Tongue (tissue), 2 donors: ENCODE measurements around the gene INHBC. TPM values are rescaled to one million over a fixed set of nuclear protein-coding genes. Genes with fewer than 3 reads are reported as not detected.

Experiments used
- DNase-seq: peaks from one replicate; pipeline ENCODE4 v3.0.0-alpha.2; 2015
- total RNA-seq: library from RNA; depleted of rRNA; stranded (reverse); fragments of >200 nt; gene quantifications from one replicate; pipeline ENCODE4 v1.2.3, GENCODE V29; 2014

The INHBC gene
- total RNA-seq, 1 donor from 2014 or later, result not detected

DNA sequence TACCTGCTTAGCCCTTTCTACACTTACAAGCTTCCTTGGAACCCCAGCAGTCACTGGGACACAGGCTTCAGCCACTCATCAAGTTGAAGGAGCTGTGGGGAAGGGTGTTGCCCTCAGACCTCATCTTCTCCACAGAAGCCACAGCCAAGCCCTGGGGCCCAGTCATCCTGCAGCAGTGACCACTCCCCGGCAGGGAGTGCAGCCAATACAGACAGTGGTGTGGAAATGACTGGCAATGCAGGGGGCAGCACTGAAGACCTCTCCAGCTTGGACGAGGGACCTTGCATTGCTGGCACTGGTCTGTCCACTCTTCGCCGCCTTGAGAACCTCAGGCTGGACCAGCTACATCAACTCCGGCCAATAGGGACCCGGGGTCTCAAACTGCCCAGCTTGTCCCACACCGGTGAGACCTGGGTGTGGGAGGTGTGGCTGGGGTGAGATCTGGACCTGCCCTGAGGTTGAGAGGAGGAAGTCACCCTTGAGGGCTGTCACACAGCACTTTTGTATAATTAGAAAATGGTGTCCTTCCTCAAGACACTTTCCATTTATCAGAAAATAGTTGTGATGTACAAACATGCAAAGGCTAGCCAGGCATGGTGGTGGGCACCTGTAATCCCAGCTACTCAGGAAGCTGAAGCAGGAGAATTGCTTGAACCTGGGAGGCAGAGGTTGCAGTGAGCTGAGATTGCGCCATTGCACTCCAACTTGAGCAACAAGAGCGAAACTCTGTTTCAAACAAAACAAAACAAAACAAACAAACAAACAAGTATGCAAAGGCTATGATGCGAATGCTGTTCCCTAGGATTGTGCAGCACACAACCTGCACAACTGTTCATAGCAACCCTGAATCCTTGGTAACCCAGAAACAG is 34.9 kb downstream of the INHBC start:
- no peak for DNase-seq

- no peak for DNase-seq
Measured at GRCh38 chr12:57470286-57470969, 35.8 kb downstream of the INHBC start.

GRCh38 chr12:57470970-57471656 is 36.5 kb downstream of the INHBC start:
- no peak for DNase-seq

DNA sequence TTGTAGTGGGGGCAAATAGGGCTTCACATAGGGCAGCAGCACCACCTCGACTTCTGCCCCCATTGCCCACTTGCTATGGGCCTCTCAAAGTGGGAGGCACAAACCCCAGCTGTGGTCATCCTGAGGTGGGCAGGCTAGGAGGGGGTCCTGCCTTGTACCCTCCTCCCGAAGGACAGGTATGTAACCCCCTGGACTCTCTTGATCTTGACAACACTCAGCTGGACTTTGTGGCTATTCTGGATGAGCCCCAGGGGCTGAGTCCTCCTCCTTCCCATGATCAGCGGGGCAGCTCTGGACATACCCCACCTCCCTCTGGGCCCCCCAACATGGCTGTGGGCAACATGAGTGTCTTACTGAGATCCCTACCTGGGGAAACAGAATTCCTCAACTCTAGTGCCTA is 37.1 kb downstream of the INHBC start:
- DNase-seq, result no peak

DNA sequence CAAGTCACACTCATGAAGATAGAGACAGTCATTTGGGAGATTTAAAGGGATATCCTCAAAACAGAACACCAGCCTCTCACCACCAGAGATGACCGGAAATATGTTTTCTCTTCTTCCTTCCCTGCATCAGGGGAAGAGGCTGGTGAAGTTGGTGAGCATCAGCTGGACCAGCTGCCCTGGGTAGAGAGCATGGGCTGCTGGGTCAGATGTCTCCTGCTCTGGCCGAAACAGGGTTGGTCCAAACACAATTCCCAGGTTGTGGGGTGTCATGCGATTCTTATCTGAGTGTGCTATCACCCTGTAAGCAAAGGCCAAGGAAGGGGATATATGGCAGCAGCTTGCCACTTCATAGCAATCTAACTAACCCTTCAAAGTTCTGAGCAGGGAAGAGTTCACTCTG is 37.8 kb downstream of the INHBC start:
- DNase-seq, result no peak

DNA sequence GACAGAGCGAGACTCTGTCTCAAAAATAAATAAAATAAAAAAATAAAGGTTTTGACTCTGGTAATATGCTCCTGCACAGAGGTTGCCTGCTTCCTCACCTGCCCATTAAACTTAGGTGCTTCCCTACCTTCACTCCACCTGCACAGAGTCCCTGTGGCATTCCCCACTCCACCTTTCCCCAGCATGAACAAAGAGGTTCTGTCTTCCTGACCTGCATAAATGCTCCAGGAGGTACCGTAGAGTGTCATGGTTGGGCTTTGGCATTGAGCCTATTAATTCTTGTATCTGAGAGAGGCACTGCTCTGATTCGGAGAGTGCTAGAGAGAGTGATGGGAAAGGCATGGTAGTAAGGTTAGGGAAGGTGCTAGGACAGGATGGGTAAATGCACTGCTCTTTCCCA is 38.8 kb downstream of the INHBC start:
- DNase-seq, result no peak

GRCh38 chr12:57473886-57474285 is 39.3 kb downstream of the INHBC start:
- DNase-seq, result no peak

DNA sequence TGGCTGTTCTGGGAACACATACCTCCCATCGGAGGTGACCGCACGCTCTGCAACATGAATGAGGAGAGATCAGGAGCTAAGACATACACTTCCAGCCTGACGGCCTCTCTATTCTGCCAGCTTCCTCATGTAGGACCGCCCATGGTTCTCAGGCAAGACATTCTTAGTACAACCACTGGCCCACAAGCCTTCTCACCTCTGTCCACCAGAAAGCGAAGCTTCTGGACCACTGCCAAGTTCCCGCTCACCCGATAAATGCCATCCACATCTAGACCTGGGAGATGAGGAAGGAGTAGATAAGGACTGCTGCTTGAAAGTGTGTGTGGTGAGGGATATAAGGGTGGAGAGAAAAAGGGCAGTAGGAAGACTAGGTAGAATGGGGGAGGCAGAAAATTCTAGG is 39.8 kb downstream of the INHBC start:
- no peak for DNase-seq

DNA sequence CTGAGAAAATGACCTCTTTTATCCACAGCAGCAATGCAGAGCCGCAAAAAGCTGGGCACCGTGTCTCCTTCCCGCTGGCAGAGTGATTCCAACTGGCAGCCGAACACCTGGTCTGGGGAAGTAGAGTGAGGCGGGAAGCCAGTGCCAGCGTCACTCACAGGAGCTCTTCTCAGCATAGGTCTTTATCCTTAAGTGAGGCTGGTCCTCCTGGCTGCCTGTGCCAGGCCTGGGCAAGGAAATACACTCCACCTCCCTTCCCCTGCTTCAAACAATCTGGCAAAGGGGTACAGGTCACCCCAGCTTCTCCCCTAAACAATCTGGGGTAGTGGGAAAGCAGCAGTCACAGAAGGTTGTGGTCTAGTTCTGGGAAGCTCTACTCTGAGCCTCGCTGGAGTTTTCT is 40.3 kb downstream of the INHBC start:
- DNase-seq, result no peak

DNA sequence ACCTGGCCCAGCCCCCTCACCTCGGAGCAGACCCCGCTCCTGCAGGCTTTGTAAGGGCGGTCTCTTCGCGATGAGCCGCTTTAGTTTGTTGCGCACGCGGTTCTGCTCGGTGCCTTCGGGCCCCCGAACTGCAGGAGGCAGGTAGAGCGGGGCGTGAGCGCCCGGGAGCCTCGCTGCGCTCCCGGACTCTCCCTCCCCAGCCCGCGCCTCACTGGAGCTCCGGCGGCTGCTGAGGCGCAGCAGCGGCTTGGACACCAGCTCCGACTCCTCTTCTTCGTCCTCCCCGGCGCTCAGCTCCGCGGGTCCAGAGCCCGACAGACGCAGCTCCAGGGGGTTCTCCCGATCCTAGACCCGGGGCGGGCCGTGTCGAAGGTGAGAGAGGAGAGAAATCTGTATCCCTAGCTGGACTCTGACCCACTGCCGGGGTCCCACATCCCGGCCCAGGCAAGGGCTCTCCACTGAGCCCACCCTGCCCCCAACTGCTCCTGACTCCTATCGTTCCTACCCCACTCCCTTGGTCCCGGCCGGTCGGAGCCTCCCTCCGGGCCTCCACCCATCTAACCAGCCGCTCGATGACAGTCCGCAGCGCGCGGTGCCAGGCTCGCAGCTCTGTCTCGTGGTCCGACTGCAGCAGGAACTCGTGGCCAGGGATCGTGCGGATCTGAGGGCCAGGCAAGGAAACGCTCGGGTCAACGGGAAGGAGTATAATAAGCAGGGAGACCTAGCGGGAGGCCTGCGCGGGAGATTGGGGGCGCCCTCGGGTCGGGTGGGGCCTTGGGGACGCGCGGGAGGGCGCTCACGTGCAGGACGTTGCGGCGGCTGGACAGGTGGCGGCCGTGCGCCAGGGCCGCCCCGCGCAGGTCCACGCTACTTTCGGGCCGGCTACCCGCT is 40.9 kb downstream of the INHBC start:
- no peak for DNase-seq

GRCh38 chr12:57476162-57476992 is 41.8 kb downstream of the INHBC start:
- DNase-seq, result no peak

- no peak for DNase-seq
Measured at GRCh38 chr12:57476993-57477709, 42.6 kb downstream of the INHBC start.

- no peak for DNase-seq
Measured at GRCh38 chr12:57477710-57478681, 43.4 kb downstream of the INHBC start.

DNA sequence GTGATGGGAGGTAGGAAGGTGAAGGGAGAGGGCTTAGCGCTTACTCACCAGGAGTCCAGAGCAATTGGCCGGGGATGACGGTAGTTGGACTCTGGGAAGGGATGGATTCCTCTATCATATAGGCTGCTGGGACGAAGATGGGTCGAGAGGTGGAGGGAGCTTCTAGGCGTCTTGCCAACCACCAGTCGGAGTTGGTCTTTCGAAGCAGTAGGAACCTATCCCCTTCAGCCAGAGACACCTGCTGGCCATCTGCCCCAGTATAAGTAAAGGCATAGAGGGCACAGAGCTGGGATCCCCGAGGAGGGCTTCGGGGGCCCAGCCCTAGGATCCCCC is 44.4 kb downstream of the INHBC start:
- DNase-seq, result no peak

DNA sequence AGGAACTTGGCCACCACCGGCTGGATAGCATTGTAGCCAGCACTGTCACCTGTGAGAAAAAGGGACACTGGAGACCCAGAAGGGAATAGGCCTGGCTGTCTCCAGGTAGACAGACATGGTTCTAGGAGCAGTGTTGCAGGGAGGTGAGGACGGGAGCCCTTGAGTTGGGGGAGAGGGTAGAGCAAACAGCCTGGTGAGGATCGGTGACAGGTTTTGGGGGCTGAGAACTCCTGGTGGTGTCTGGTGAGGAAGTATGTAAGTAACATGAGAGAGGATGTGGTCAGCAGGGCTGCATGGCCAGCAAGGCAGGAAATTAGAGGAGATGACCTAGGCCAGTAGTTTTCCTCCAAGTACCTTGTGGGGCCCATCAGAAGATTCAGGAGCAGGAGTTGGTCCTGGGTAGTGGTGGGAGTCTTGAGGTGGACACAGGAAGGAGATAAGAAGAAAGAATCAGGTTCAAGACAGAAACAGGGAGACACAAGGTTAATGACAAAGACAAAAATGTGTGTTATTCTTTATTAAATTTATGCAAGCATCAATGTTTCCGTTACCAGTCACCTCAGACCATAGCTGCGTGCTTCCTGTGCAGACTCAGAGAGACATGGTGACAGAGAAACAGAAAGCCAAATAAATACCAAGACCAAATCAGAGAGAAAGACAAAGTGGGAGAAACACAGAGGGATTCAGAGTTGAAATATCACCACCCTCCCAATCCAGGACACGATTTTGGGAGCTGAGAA is 45.0 kb downstream of the INHBC start, which contains the start of gene ARHGAP9:
Gene ARHGAP9 (minus strand): TSS at position 491 of the 740 bp plus-strand sequence. CDS start 460 bp downstream, at position 31.
- DNase-seq, result no peak

DNA sequence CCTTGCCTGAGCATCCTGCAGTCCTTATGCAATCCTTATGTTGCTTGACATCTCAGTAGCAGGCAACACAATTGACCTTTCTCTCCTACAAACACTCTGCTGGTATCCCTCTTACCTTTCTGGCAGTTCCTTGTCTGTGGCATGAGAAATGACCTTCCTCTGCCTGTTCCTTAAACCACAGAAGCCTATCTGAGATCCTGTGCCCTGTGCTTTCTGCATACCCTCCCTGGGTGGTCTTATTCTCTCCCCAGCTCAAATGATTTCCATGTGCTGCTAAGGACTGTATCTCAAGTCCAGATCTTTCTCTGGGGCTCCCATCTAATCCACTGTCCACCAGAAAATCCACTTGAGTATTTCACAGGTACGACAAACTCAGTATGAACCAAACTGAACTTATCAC is 47.1 kb downstream of the INHBC start:
- no peak for DNase-seq

DNA sequence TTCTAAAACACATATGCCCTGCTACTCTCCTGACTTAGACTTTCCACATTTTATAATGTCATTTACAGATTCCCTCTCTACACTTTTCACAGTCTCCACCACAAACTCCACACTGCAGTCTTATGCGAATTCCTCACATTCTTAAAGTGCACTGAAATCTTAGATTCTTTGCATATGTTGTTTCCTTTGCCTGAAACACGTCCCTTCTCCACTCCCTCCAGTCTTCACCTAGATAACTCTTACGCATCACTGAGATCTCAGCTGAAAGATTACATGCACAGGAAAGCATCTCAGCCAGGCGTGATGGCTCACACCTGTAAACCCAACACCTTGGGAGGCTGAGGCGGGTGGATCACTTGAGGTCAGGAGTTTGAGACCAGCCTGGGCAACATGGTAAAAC is 48.9 kb downstream of the INHBC start:
- DNase-seq, result no peak

DNA sequence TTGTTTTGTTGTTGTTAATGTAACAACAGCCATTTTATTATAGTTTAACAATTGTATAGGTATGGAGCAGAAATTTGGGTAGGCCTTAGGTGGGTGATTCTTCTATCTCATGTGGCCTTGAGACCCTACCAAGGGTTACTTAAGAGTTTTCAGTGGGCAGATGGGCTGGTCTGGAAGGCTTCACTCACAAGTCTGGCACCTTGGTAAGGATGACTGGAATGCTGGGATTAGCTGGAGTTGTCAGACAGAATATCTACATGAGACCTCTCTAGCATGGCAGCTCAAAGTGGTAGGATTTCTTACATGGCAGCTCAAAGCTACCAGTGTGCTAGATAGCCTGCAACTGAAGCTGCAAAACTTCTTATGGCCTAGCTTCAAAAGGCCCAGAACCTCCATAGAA is 51.1 kb downstream of the INHBC start:
- DNase-seq, result no peak
